HepG2 (cell line): Measurements from ENCODE around the gene TULP4. TPM values are rescaled to one million over a fixed set of nuclear protein-coding genes. Genes with fewer than 3 reads are reported as not detected.

Experiments used
- BORCS8-MEF2B ChIP-seq: sonication (generic); formaldehyde crosslinking; IDR thresholded peaks from 2 replicates; pipeline ENCODE4 v1.8.0; 2022; ENCODE audit warnings: mild to moderate bottlenecking, missing genetic modification reagents
- CENPT ChIP-seq: sonication (generic); formaldehyde crosslinking; IDR thresholded peaks from 2 replicates; pipeline ENCODE4 v1.8.0; 2022; ENCODE audit warnings: low read depth, mild to moderate bottlenecking, moderate library complexity, missing genetic modification reagents
- FOSL2 ChIP-seq: sonication (generic); formaldehyde crosslinking; IDR thresholded peaks from 2 replicates; pipeline ENCODE4 v1.4.0; 2020; ENCODE audit warnings: missing genetic modification reagents
- GLI4 ChIP-seq: sonication (generic); formaldehyde crosslinking; IDR thresholded peaks from 2 replicates; pipeline ENCODE4 v1.5.1; 2020; ENCODE audit warnings: missing genetic modification reagents, mild to moderate bottlenecking, moderate library complexity, borderline replicate concordance
- HNF1A ChIP-seq, 2 experiments: sonication (generic) in 1 of 2; formaldehyde crosslinking in 1 of 2; IDR thresholded peaks; 2 replicates each; pipeline versions ENCODE4 v1.4.0 to v1.6.1; 2016 to 2020; ENCODE audit warnings: borderline replicate concordance in 1 of 2, low read depth in 1 of 2, mild to moderate bottlenecking in 1 of 2, missing genetic modification reagents in 1 of 2
- KAT7 ChIP-seq: IDR thresholded peaks from 2 replicates; pipeline ENCODE4 v1.6.1; 2018; ENCODE audit warnings: borderline replicate concordance, missing compliant biosample characterization
- LCORL ChIP-seq, 2 experiments: fragments of 450-650 bp in 1 of 2; sonication (generic) in 1 of 2; formaldehyde crosslinking in 1 of 2; IDR thresholded peaks; 2 replicates each; pipeline versions ENCODE4 v1.5.0 to v1.6.1; 2017 to 2020; ENCODE audit warnings: antibody characterized with exemption in 1 of 2, missing genetic modification reagents in 1 of 2
- RELA ChIP-seq: sonication (generic); formaldehyde crosslinking; IDR thresholded peaks from 2 replicates; pipeline ENCODE4 v1.4.0; 2020; ENCODE audit warnings: missing genetic modification reagents
- RFXAP ChIP-seq: sonication (generic); formaldehyde crosslinking; IDR thresholded peaks from 2 replicates; pipeline ENCODE4 v1.4.0; 2020; ENCODE audit warnings: missing genetic modification reagents, borderline replicate concordance
- RNF219 ChIP-seq: sonication (generic); formaldehyde crosslinking; IDR thresholded peaks from 2 replicates; pipeline ENCODE4 v1.5.0; 2020; ENCODE audit warnings: mild to moderate bottlenecking, missing genetic modification reagents
- TIGD3 ChIP-seq: sonication (generic); formaldehyde crosslinking; IDR thresholded peaks from 2 replicates; pipeline ENCODE4 v1.5.1; 2020; ENCODE audit warnings: mild to moderate bottlenecking, missing genetic modification reagents, borderline replicate concordance
- USF2 ChIP-seq, 2 experiments: sonication (generic) in 1 of 2; formaldehyde crosslinking in 1 of 2; IDR thresholded peaks; 2 replicates each; pipeline versions ENCODE4 v1.5.1 to v1.6.1; 2011 to 2020; ENCODE audit warnings: borderline replicate concordance in 1 of 2, low read depth in 1 of 2, low read length in 1 of 2, mild to moderate bottlenecking in 1 of 2, missing genetic modification reagents in 1 of 2, moderate library complexity in 1 of 2
- ZNF124 ChIP-seq: sonication (generic); formaldehyde crosslinking; IDR thresholded peaks from 2 replicates; pipeline ENCODE4 v1.4.0; 2020; ENCODE audit warnings: missing genetic modification reagents
- ZNF460 ChIP-seq: sonication (generic); formaldehyde crosslinking; IDR thresholded peaks from 2 replicates; pipeline ENCODE4 v1.5.1; 2020; ENCODE audit warnings: missing genetic modification reagents, mild to moderate bottlenecking, borderline replicate concordance
- ZSCAN22 ChIP-seq: sonication (generic); formaldehyde crosslinking; IDR thresholded peaks from 2 replicates; pipeline ENCODE4 v1.4.0; 2020; ENCODE audit warnings: mild to moderate bottlenecking, missing genetic modification reagents
- polyA plus RNA-seq, 8 experiments: library from polyadenylated mRNA; depleted of rRNA in 3 of 8; stranded (reverse) in 7 of 8; unstranded in 1 of 8; fragments of >200 nt; fragmentation: Illumina TruSeq in 4 of 8; extraction: Trizol in 4 of 8; gene quantifications; 2 replicates each; pipeline versions ENCODE4 v1.2.1 to v1.2.3, GENCODE V29; 2011 to 2016; ENCODE audit warnings: low read depth in 4 of 8, missing spikeins in 1 of 8, mixed read lengths in 1 of 8; ENCODE audit not compliant: insufficient read depth in 1 of 8
- total RNA-seq, 5 experiments: library from RNA; depleted of rRNA; stranded (reverse); fragments of >200 nt; fragmentation: Illumina TruSeq; extraction: Trizol; gene quantifications; 2 replicates each; pipeline ENCODE4 v1.2.3, GENCODE V29; 2016; ENCODE audit warnings: low read depth in 1 of 5

The TULP4 gene
- total and polyA plus RNA-seq, 2 of the 13 experiments (the other 11 are each of a cell fraction or from before 2014, with no cell fraction given), result 21.1 to 122 TPM

- TF ChIP-seq HNF1A (IDR thresholded peaks at IDR 0.05; ENCODE audit: low read depth) (no peak), HNF1A (CRISPR knock-in tag; IDR thresholded peaks at IDR 0.05; ENCODE audit: borderline replicate concordance) (peak; percentile 60; the same call in 1 of the 2 replicates), GLI4 (peak; percentile 99), ZSCAN22 (CRISPR knock-in tag) (no peak; the same call in 1 of the 2 replicates), USF2 (IDR thresholded peaks at IDR 0.05; ENCODE audit: low read depth, low read length) (no peak), USF2 (CRISPR knock-in tag; IDR thresholded peaks at IDR 0.05; ENCODE audit: borderline replicate concordance) (no peak), CENPT (CRISPR knock-in tag) (peak; percentile 83; the same call in 1 of the 2 replicates), ZNF124 (CRISPR knock-in tag) (peak; percentile 99), LCORL (IDR thresholded peaks at IDR 0.05) (no peak), LCORL (CRISPR knock-in tag; IDR thresholded peaks at IDR 0.05) (peak; percentile 83), BORCS8-MEF2B (CRISPR knock-in tag) (peak; percentile 98), ZNF460 (no peak; the same call in 1 of the 2 replicates), RELA (peak; percentile 83; the same call in 1 of the 2 replicates), RNF219 (CRISPR knock-in tag) (peak; percentile 73; the same call in 1 of the 2 replicates), FOSL2 (peak; percentile 80), KAT7 (CRISPR knock-in tag) (peak; percentile 87), TIGD3 (peak; percentile 96; the same call in 1 of the 2 replicates), RFXAP (CRISPR knock-in tag) (peak; percentile 91; the same call in 1 of the 2 replicates)
Observed at GRCh38 chr6:158536084-158536890, 224.0 kb downstream of the TULP4 start (continued).
